Measurements from ENCODE around the gene WWP2. TPM values are rescaled to one million over a fixed set of nuclear protein-coding genes. Genes with fewer than 3 reads are reported as not detected.
"Not testable (repeated sequence)": the region's sequence is repeated elsewhere in the genome, so short reads cannot be mapped to it uniquely, and the experiment has no call there.

WWP2 gene
- polyA plus RNA-seq, 1 donor, result 20.2 TPM

DNA sequence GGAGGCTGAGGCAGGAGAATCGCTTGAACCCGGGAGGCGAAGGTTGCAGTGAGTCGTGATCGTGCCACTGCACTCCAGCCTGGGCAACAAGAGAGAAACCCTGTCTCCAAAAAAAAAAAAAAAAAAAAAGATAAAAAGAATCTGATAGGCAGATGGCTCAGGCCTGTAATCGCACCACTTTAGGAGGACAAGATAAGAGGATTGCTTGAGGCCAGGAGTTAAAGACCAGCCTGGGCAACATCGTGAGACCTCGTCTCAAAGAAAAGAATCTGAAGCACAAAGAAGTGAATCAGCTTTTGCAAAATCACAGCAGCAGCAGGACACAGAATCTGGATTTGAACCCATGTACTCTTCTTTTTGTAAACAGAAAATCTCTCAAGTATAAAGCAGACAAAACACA, 15.0 kb upstream of the WWP2 start:
- no peak for DNase-seq

- DNase-seq, result no peak
Measured at GRCh38 chr16:69748694-69749345, 13.3 kb upstream of the WWP2 start.

DNA sequence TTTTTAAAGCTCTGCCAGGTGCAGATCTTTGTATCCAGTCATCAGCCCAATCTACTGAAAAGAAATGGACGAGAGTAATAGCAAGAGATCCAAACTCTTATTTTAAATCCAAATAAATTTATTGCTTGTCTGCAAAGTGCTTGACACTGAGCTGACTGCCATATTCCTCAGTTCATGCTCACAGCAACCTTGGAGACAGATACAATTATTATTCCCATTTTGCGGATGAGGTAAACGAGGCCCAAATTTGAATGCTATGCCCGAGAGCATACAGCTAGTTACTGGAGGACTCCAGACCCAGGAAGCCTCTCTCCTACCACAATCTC, 8.0 kb upstream of the WWP2 start:
- no peak for DNase-seq

GRCh38 chr16:69754469-69755310, 7.4 kb upstream of the WWP2 start, which contains the start of gene NOB1:
Gene NOB1, minus strand, starts transcription at chr16:69754926. Its CDS starts 16 bp downstream, at chr16:69754910.
- DNase-seq, result peak; percentile 99

DNA sequence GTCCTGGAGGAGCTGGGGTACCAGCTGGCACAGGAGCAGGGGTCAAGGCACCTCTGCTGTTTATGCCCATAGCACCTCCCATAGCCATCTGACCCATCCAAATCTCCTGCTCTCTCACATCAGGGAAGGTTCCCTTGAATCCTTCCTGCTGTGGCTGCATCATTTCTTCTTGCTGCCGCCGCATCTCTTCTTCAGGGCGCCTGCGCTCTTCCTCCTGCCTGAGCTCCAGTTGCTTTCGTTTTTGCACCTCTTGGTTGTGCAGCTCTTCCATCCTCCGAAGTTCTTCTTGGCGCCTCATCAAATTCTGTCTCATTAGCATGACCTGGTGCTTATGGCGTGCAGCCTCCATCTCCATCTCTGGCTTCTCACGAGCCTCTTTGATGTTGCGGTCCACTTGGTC, 5.4 kb upstream of the WWP2 start:
- no peak for DNase-seq

GRCh38 chr16:69757375-69757774, 4.8 kb upstream of the WWP2 start:
- DNase-seq, result not testable (repeated sequence)

GRCh38 chr16:69762814-69763598, 874 bp downstream of the WWP2 start:
- DNase-seq, result peak; percentile 49

- DNase-seq, result no peak
Measured at GRCh38 chr16:69763599-69763942, 1.4 kb downstream of the WWP2 start.

DNA sequence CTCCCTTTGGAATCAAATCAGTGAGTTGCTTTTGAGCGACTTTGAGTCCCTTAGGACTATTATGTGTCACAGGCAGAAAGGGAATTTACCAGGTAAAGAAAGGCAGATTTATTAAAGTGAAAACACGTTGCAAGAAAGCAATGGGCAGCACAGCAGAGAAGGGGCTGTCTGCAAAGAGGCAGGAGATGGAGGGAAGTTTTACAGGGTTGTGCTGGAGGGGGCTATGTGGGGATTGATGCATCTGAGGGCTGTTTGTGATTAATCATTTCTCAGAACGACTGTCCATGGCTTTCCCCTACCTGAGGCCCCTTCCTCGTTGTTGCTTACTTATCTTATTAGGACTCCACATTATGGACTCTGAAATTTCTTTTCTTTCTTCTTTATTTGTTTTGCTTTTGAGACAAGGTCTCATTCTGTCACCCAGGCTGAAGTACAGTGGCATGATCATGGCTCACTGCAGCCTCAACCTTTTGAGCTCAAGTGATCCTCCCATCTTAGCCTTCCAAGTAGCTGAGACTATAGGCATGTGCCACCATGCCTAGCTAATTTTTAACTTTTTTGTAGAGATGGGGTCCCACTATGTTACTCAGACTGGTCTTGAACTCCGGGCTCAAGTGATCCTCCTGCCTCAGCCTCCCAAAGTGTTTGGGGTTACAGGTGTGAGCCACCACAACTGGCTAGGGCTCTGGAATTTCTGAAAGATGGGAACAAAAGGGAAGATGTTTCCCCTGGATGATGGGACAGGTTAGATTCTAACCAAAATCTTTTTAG, 5.5 kb downstream of the WWP2 start:
- no peak for DNase-seq

- DNase-seq, result peak; percentile 82
Measured at GRCh38 chr16:69768666-69769065, 6.5 kb downstream of the WWP2 start.

GRCh38 chr16:69769404-69769803, 7.3 kb downstream of the WWP2 start:
- no peak for DNase-seq

- DNase-seq, result no peak
Measured at GRCh38 chr16:69771651-69771967, 9.5 kb downstream of the WWP2 start.

DNA sequence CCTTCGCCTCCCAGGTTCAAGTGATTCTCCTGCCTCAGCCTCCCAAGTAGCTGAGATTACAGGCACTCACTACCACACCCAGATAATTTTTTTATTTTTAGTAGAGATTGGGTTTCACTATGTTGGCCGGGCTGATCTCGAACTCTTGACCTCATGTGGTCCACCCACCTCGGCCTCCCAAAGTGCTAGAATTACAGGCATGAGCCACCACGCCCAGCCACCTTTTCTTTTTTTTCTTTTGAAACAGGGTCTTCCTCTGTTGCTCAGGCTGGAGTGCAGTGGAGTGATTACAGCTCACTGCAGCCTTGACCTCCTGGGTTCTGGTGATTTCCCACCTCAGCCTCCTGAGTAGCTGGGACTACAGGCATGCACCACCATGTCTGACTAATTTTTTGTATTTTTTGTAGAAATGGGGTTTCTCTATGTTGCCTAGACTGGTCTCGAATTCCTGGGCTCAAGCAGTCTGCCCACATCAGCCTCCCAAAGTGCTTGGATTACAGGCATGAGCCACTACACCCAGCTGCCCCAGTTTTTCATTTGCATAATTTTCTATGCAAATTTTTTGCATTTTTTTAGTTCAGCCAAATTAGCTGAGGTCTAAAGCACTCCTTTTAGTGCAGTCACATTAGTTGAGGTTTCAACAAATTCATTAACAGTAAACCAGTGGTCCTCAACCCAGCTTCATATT, 11.3 kb downstream of the WWP2 start:
- DNase-seq, result no peak

GRCh38 chr16:69775563-69775962, 13.4 kb downstream of the WWP2 start:
- DNase-seq, result no peak

GRCh38 chr16:69779724-69780123, 17.6 kb downstream of the WWP2 start:
- no peak for DNase-seq

- DNase-seq, result no peak
Measured at GRCh38 chr16:69781118-69781517, 19.0 kb downstream of the WWP2 start.

GRCh38 chr16:69784586-69784985, 22.5 kb downstream of the WWP2 start:
- no peak for DNase-seq

GRCh38 chr16:69787883-69788282, 25.8 kb downstream of the WWP2 start:
- DNase-seq, result no peak

DNA sequence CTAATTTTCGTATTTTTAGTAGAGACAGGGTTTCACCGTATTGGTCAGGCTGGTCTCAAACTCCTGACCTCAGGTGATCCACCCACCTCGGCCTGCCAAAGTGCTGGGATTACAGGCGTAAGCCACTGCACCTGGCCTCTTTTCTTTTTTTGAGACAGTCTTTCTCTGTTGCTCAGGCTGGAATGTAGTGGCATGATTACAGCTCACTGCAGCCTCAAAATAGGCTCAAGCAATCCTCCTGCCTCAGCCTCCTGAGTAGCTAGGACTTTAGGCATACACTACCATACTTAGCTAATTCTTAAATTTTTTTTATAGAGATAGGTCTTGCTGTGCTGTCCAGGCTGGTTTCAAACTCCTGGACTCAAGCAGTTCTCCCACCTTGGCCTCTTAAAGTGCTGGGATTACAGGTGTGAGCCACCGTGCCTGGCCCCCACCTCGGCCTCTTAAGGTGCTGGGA, 29.3 kb downstream of the WWP2 start:
- DNase-seq, result not testable (repeated sequence)

DNA sequence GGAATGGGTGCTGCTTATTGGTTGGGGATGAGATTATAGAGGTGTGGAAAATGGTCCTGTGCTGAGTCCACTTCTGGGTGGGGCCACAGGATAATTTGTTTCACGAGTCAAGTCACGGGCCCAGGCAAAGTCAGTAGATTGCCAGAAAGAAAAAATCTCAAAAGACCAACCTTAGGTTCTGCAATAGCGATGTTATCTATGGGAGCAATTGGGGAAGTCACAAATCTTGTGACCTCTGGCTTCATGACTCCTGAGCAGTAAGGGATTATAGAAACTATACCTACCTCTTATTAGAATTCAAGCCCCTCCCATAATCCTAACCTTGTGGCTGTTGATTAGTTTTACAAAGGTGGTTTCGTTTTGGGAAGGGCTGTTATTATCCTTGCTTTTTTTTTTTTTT, 31.4 kb downstream of the WWP2 start:
- no peak for DNase-seq

DNA sequence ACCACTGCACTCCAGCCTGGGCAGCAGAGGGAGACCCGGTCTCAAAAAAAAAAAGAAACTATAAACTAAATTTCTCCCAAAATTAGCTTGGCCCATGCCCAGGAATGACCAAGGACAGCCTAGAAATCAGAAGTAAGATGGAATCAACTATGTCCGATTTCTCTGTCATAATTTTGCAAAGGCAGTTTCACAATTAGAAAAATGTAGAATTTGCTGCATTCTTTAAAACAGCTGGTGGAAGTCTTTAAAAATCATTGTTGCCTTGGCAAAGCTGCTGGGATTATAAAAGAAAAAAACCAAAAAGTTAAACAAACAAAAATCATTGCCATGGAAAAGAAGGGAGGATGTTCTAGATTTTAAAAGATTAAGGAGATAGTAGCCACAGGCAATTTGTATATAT, 32.4 kb downstream of the WWP2 start:
- no peak for DNase-seq

Data from hindlimb muscle (tissue), 1 donor.